ENCODE measurements around the gene CPLX3. TPM values are rescaled to one million over a fixed set of nuclear protein-coding genes. Genes with fewer than 3 reads are reported as not detected.

CPLX3 gene
- total RNA-seq, 1 experiment from 2014 or later = not detected

- in situ Hi-C loops (cut with HindIII; ENCODE audit: low sequenced_read_pairs) = no loop called here
- peak; percentile 87 for DNase-seq (ENCODE audit: low spot score)
Measured at GRCh38 chr15:74787251-74788041, 39.0 kb upstream of the CPLX3 start.

DNA sequence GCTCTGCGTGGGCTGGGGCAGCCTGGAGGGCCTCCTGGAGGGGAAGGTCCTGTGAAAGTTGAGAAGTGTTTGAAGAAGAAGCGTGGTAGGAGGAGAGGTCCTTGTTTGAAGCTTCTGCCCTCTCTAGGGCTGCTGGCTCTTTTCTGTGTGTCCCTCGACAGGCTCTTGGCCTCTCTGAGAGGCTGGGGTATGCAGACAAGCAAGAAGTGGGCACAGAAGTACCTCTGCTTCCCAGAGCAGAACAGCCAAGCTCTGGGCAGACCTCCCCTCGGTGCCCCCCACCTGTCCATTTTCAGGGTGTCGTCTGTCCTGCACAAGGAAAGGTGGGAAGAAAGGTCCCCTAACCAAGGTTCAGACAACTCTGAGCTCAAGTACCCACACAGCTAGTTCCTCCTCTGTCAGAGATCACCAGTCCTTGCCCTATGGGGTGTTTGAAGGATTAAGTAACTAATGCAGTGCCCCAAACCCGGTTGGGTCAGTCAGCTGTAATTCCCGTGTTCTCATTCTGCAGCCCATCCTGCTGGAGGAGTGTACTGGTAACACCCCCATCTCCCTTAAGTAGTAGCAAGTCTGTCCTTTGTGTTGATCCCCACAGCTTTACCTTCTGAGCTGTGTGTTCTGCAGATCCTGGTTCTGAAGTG lies 38.3 kb upstream of the CPLX3 start:
- in situ Hi-C loops (cut with HindIII; ENCODE audit: low sequenced_read_pairs) = no loop called here

GRCh38 chr15:74788683-74789151 lies 37.7 kb upstream of the CPLX3 start:
- no peak for DNase-seq (ENCODE audit: low spot score)
- in situ Hi-C loops (cut with HindIII; ENCODE audit: low sequenced_read_pairs) = no loop called here

More for the DNA sequence above, 38.3 kb upstream of the CPLX3 start:
- no peak for DNase-seq (ENCODE audit: low spot score)

DNA sequence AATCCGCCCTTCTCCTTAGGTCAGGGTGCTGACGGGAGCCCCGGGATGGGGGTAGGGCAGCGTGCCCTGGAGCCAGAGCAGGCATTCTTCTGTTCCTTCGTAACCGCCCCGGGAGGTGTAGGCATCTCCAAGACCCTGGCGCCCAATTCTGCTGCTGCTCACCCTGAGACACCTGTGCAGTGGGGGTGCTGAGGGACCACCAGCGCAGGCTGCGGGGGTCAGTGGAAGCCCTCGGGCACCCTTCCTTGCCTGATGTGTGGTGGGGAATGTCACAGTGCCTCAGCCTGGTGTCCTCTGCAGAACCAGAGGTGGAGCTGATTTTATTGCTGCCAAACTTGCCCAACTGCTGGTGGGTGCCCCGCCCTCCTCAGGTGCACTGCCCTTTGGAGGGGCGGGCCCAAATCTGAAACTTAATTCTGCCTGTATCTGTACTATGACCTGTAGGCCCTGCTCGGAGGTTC lies 37.2 kb upstream of the CPLX3 start:
- in situ Hi-C loops (cut with HindIII; ENCODE audit: low sequenced_read_pairs) = no loop called here
- no peak for DNase-seq (ENCODE audit: low spot score)

DNA sequence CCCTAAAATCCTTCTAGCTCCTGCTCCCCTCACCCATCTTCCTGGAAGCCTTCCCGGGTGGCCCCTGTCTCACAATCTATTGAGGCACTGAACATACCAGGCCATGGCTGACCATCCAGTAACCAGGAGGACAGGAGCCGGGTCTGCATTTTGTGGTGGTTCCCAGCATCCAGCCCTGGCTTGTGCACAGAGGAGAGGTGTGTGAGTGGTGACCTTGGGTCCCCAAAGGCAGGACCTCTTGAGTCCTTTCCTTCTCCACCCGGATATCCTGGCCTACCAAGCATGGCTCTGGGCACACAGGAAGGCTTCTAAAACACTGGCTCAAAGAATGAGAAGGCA lies 36.7 kb upstream of the CPLX3 start:
- DNase-seq (ENCODE audit: low spot score) = no peak
- in situ Hi-C loops (cut with HindIII; ENCODE audit: low sequenced_read_pairs) = no loop called here

GRCh38 chr15:74790080-74790916 lies 36.1 kb upstream of the CPLX3 start:
- in situ Hi-C loops (cut with HindIII; ENCODE audit: low sequenced_read_pairs) = no loop called here
- DNase-seq (ENCODE audit: low spot score) = peak; percentile 47

DNA sequence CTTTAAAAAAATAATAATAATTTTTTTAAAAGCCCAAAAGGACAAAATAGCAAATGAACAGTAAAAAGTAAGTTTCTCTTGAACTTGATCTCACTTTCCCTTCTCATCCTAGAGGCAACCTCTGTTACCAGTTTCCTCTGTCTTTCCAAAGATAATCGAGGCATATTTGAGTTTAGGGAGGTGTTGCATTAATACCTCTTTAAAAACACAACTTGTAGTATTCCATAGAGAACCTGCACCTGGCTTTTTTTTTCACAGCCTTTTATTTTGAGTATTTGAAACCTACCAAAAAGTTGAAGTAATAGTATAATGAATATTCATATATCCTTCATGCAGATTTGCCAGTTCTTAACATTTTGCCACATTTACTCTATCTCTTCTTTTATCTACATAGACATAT lies 35.4 kb upstream of the CPLX3 start:
- no peak for DNase-seq (ENCODE audit: low spot score)
- in situ Hi-C loops (cut with HindIII; ENCODE audit: low sequenced_read_pairs) = no loop called here

GRCh38 chr15:74791667-74792066 lies 34.8 kb upstream of the CPLX3 start:
- peak; percentile 62 for DNase-seq (ENCODE audit: low spot score)
- in situ Hi-C loops (cut with HindIII; ENCODE audit: low sequenced_read_pairs) = no loop called here

DNA sequence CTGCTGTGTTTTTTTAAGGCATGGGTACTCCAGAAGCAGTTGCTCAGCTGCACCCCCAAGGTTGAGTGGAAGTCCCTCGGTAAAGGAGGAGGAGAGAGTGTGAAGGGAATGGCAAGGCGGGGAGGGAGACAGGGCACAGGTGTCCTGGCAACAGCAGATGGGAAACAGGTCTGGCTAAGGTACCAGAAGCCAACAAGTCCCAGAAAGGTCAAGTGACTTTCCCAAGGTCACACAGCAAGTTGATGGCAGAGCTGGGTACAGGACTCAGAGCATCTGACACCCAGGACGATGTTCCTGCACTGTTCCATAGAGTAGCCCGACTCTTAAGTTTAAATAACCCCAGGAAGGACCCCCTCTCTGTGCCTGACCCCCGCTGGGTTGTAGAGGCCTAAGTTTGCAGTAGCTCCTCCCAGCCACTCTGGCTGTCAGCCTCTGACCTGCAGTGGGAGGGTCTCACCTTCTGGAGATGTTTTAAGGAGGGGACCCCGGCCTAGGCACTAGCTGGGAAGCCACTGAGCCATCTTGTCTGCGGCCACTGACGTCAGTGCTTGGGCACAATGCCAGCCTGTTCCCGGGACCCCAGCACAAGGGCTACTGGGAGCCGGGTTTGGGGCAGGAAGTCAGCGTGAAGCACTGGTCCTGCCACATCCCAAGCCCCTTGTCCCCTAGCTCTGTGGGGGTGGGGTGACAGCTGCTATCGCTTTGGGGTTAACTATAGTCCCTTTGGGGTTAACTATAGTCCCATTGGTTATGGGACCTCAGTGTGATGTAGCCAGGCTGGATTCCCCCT lies 34.0 kb upstream of the CPLX3 start:
- in situ Hi-C loops (cut with HindIII; ENCODE audit: low sequenced_read_pairs) = no loop called here
- no peak for DNase-seq (ENCODE audit: low spot score)

DNA sequence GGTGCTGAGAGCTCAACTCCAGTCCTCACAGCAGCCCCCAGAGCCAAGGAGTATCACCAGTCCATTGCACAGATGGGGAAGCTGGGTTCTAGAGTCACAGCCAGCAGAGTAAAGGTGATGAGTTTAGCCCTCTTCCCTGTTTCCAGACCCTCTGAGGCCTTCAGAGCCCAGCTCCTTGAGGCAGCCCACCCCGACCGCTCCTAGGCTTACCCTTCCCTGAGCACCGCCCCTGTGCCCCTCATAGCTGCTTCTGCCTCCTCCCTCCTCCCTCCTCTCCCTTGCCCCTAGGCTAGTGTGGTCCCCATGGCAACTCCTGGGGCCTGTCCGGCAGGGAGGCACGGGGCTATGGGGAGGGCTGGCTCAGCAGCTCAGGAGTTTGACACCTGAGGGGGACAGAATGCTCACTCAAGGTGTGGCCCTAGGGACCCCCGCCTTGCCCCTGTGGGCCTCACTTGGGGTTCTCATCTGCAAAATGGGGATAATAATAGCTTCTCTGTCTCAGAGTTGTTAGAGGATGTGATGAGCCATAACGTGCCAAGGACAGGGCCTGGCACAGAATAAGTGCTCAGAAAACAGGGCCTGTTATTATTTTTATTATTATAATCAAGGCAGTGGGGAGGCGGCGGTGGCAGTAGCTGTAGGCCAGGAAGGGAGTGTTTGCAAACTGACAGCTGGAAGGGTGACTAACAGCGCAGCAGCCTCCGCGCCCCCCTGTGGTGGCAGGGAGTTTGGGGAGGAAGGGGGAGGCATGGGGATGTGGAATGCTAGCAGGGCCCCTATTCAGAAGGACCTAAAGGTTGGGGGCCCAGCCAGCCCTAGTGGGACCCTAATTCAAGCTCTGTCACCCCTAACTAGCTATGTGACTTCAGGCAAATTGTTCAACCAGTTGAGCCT lies 33.0 kb upstream of the CPLX3 start:
- DNase-seq (ENCODE audit: low spot score) = no peak

GRCh38 chr15:74794248-74794969 lies 32.0 kb upstream of the CPLX3 start:
- no peak for DNase-seq (ENCODE audit: low spot score)

More for the DNA sequence above, 33.0 kb upstream of the CPLX3 start:
- in situ Hi-C loops (cut with HindIII; ENCODE audit: low sequenced_read_pairs) = no loop called here

DNA sequence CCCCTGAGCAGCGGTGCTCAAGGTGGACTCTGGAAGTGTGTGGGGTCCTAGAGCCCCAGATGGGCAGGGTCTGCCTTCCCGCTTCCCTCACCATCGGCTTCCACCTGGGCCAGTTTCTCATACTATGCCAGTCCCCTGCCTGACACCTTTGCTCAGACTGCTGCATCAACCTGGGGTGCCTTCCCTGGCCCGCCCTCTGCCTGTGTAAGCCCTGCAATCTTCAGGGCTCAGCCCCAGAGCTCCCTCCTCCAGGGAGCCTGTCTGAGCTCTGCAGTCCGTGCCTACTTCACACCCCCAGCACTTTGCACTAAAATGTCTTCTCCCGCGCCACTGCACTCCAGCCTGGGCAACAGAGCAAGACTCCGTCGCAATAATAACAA lies 31.5 kb upstream of the CPLX3 start:
- in situ Hi-C loops (cut with HindIII; ENCODE audit: low sequenced_read_pairs) = no loop called here
- DNase-seq (ENCODE audit: low spot score) = no peak

More at GRCh38 chr15:74794248-74794969, 32.0 kb upstream of the CPLX3 start:
- in situ Hi-C loops (cut with HindIII; ENCODE audit: low sequenced_read_pairs) = no loop called here

GRCh38 chr15:74795966-74796625 lies 30.3 kb upstream of the CPLX3 start:
- DNase-seq (ENCODE audit: low spot score) = no peak
- in situ Hi-C loops (cut with HindIII; ENCODE audit: low sequenced_read_pairs) = no loop called here

DNA sequence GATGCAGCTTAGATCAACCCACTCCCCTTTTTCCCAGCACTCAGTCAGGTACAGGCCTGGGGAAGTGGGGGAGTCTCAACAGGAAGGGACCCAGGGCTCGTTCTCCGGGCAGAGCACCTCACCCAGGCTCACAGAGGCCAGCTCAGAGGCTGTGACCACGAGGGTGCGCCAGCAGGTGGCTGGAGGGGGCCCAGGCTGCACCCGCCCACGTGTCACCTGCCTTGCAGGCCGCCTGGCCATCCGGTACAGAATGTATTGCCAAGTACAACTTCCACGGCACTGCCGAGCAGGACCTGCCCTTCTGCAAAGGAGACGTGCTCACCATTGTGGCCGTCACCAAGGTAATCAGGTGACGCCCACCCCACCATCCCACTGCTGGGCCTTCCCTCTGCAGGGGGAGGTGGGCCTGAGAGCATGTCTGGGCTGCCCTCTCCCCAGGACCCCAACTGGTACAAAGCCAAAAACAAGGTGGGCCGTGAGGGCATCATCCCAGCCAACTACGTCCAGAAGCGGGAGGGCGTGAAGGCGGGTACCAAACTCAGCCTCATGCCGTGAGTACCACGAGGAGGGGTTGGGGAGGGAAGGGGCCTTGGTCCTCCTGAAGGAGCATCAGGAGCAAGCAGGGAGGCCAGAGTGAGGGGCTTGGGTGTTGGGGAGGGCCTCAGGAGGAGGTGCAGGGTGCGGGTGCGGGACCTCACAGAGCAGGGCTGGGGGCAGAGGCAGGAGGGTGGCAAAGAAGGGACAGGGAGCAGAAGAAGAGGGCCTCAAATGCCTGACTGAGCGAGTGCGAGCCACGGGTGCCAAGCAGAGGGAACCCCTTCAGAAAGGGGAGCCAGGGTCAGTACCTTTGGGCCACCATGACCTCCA lies 27.8 kb upstream of the CPLX3 start:
- in situ Hi-C loops (cut with HindIII; ENCODE audit: low sequenced_read_pairs) = no loop called here
- peak; percentile 91 for DNase-seq (ENCODE audit: low spot score)

DNA sequence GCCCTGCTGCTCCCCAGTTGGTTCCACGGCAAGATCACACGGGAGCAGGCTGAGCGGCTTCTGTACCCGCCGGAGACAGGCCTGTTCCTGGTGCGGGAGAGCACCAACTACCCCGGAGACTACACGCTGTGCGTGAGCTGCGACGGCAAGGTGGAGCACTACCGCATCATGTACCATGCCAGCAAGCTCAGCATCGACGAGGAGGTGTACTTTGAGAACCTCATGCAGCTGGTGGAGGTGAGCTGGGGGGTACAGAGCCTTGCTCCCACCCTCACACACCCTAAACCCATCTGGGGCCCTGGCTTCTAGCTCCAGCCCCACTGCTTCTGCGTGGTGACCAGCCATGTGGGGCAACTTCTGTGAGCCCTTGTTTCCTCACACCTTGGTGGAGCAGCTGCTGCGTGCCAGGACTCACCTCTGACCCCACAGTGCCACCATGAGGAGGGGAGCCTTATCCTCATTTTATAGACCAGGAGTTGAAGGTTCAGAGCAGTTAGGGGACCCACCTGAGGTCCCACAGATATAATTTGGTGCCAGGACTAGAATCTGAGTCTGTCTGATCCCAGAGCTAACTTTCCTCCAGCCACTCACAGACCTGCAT lies 27.1 kb upstream of the CPLX3 start:
- in situ Hi-C loops (cut with HindIII; ENCODE audit: low sequenced_read_pairs) = no loop called here
- no peak for DNase-seq (ENCODE audit: low spot score)

Data from G401 (cell line).